OCI-LY1 (cell line): ENCODE data around the gene RPH3AL.

Source experiments
- H2AFZ ChIP-seq: fragments of 200-600 bp; sonication (generic), shearing (Covaris generic); 2 replicates; pipeline ENCODE4 v1.6.0; 2014; ENCODE audit warnings: antibody characterized with exemption, mild to moderate bottlenecking, low read length
- H3F3A ChIP-seq: fragments of 200-600 bp; sonication (generic), shearing (Covaris generic); 2 replicates; pipeline ENCODE4 v1.6.0; 2014; ENCODE audit warnings: mild to moderate bottlenecking, antibody characterized with exemption, low read length, moderate library complexity; ENCODE audit not compliant: insufficient read depth
- H3K27ac ChIP-seq: fragments of 200-600 bp; sonication (generic); 2 replicates; pipeline ENCODE4 v1.5.1; 2014; ENCODE audit warnings: low read length, mixed run types, mild to moderate bottlenecking, low read depth; ENCODE audit not compliant: poor library complexity, severe bottlenecking
- H3K27me3 ChIP-seq: fragments of 200-600 bp; sonication (generic); 2 replicates; pipeline ENCODE4 v1.6.0; 2014; ENCODE audit warnings: antibody characterized with exemption, mild to moderate bottlenecking, low read length, moderate library complexity; ENCODE audit not compliant: insufficient read depth
- H3K36me3 ChIP-seq: fragments of 200-600 bp; sonication (generic); 2 replicates; pipeline ENCODE4 v1.6.1; 2014; ENCODE audit warnings: mild to moderate bottlenecking, antibody characterized with exemption, low read length, moderate library complexity, mixed read lengths; ENCODE audit not compliant: insufficient read depth
- H3K4me1 ChIP-seq: fragments of 200-600 bp; sonication (generic); 2 replicates; pipeline ENCODE4 v1.5.1; 2014; ENCODE audit warnings: mild to moderate bottlenecking, low read length, moderate library complexity; ENCODE audit not compliant: insufficient read depth, severe bottlenecking
- H3K4me2 ChIP-seq: fragments of 200-600 bp; sonication (generic), shearing (Covaris generic); 2 replicates; pipeline ENCODE4 v1.6.1; 2014; ENCODE audit warnings: low read length
- H3K4me3 ChIP-seq: fragments of 200-600 bp; sonication (generic); 2 replicates; pipeline ENCODE4 v1.5.1; 2014; ENCODE audit warnings: low read length, low read depth, mild to moderate bottlenecking, mixed read lengths; ENCODE audit not compliant: poor library complexity, severe bottlenecking
- H3K79me2 ChIP-seq: fragments of 200-600 bp; shearing (Covaris generic); 2 replicates; pipeline ENCODE4 v1.6.1; 2016; ENCODE audit warnings: mixed run types, low read length, mixed read lengths; ENCODE audit not compliant: insufficient read depth
- H3K9ac ChIP-seq: fragments of 200-600 bp; sonication (generic), shearing (Covaris generic); 2 replicates; pipeline ENCODE4 v1.6.1; 2014; ENCODE audit warnings: mild to moderate bottlenecking, low read length, mixed read lengths
- H3K9me2 ChIP-seq: fragments of 200-600 bp; sonication (generic), shearing (Covaris generic); 2 replicates; pipeline ENCODE4 v1.6.1; 2014; ENCODE audit warnings: low read depth, mild to moderate bottlenecking, low read length, mixed read lengths
- H3K9me3 ChIP-seq: fragments of 200-600 bp; shearing (Covaris generic); 2 replicates; pipeline ENCODE4 v1.6.1; 2014; ENCODE audit warnings: low read length, mixed read lengths
- H4K20me1 ChIP-seq: fragments of 200-600 bp; sonication (generic), shearing (Covaris generic); 2 replicates; pipeline ENCODE4 v1.6.0; 2016; ENCODE audit warnings: mild to moderate bottlenecking, low read length; ENCODE audit not compliant: insufficient read depth
- CTCF ChIP-seq: fragments of 200-600 bp; sonication (generic), shearing (Covaris generic); IDR thresholded peaks from 2 replicates; pipeline ENCODE4 v1.5.1; 2017; ENCODE audit warnings: mild to moderate bottlenecking, antibody characterized with exemption, low read length, moderate library complexity, mixed read lengths
- EZH2 ChIP-seq: fragments of 200-600 bp; sonication (generic), shearing (Covaris generic); IDR thresholded peaks from 2 replicates; pipeline ENCODE4 v1.8.0; 2017; ENCODE audit warnings: borderline replicate concordance, mixed run types, mild to moderate bottlenecking, antibody characterized with exemption, low read length, moderate library complexity, mixed read lengths

RPH3AL gene

DNA sequence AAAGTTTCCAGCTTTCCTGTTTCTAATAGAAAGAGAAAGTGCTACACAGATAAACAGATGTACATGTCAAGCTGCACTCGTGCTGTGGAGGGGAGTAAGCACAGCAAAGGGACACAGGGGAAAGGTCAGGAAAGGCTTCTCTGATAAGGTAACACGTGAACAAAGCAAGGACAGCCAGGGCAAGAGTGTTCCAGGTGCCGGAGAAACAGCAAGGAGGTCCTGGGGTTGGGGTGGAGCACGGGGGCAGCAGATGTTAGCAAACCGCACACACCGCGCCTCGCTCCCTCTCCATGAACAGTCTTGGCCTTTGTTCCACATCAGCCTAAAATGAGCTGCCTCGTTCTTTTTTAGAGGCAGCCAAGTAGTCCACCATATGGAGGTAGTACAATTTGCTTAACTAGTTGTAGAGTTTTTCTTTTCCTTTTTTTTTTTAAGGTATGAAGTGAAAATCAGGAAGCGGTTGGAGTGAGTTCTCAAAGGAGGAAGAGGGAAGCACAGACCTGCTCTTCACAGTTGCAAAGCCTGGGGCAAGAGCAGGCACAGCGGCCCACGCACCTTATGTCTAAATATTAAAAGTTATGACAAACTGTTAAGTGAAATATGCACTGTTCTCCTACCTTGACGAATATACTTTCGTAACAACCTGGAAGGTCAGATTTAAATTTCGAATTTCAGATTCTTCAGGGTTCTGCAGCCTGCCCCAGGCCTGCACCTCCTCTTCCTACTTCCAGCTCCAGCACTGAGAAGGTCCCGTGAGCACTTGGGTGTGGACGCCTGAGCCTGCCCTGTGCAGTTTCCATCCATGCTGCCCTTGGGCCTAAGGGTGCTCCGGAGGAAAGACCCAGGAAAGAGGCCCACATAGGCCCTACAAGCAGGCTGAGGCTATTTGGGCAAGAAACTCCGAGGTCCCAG, 41.5 kb upstream of the RPH3AL start:
- H3K79me2 ChIP-seq = no peaks in the 10 kb centered on the region
- no peaks in the 10 kb centered on the region for H3K9me2 ChIP-seq
- H3K9ac ChIP-seq = no peak overlapping the region
- no peaks in the 10 kb centered on the region for H3F3A ChIP-seq
- H3K27me3 ChIP-seq = peaks cover 7% of the 10 kb centered on the region; the same call in 1 of the 2 replicates
- H3K4me3 ChIP-seq = no peak overlapping the region
- H2AFZ ChIP-seq = no peak overlapping the region
- H3K4me1 ChIP-seq = no peaks in the 10 kb centered on the region
- H3K9me3 ChIP-seq = no peaks in the 10 kb centered on the region
- no peak for TF ChIP-seq CTCF
- no peak for TF ChIP-seq EZH2
- no peak overlapping the region for H3K4me2 ChIP-seq
- no peaks in the 10 kb centered on the region for H4K20me1 ChIP-seq
- H3K36me3 ChIP-seq = no peaks in the 10 kb centered on the region
- no peak overlapping the region for H3K27ac ChIP-seq

- Histone ChIP-seq H3K27ac (no peak overlapping the region), H3K36me3 (no peaks in the 10 kb centered on the region), H3K4me2 (no peak overlapping the region), H4K20me1 (no peaks in the 10 kb centered on the region), H3F3A (no peaks in the 10 kb centered on the region), H3K4me3 (no peak overlapping the region), H3K9me2 (no peaks in the 10 kb centered on the region), H3K4me1 (no peaks in the 10 kb centered on the region), H3K27me3 (peaks cover 7% of the 10 kb centered on the region; the same call in 1 of the 2 replicates), H3K79me2 (no peaks in the 10 kb centered on the region), H2AFZ (no peak overlapping the region), H3K9me3 (no peaks in the 10 kb centered on the region), H3K9ac (no peak overlapping the region)
- TF ChIP-seq EZH2 = no peak
- TF ChIP-seq CTCF = no peak
Observed at GRCh38 chr17:391850-392249, 39.2 kb upstream of the RPH3AL start.

DNA sequence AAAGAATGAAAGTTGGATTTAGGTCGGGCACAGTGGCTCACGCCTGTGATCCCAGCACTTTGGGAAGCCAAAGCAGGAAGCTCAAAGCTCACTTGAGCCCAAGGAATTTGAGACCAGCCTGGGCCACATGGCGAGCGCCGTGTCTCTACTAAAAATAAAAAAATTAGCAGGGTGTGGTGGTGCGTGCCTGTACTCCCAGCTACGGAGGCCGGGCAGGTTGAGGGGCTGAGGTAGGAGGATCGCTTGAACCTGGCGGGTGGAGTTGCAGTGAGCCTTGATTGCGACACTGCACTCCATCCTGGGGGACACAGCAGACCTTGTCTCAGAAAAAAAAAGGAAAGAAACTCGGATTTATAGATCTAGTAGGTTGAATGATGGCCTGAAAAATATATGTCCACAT, 37.4 kb upstream of the RPH3AL start:
- peaks cover 7% of the 10 kb centered on the region; the same call in 1 of the 2 replicates for H3K27me3 ChIP-seq
- H3K4me2 ChIP-seq = no peak overlapping the region
- no peaks in the 10 kb centered on the region for H3K9me3 ChIP-seq
- no peak overlapping the region for H2AFZ ChIP-seq
- no peaks in the 10 kb centered on the region for H3K9me2 ChIP-seq
- H3K79me2 ChIP-seq = no peaks in the 10 kb centered on the region
- TF ChIP-seq CTCF = no peak
- no peak for TF ChIP-seq EZH2
- peaks cover 6% of the 10 kb centered on the region for H3K4me1 ChIP-seq
- no peak overlapping the region for H3K9ac ChIP-seq
- H3K36me3 ChIP-seq = no peaks in the 10 kb centered on the region
- no peaks in the 10 kb centered on the region for H3F3A ChIP-seq
- no peak overlapping the region for H3K27ac ChIP-seq
- no peak overlapping the region for H3K4me3 ChIP-seq
- no peaks in the 10 kb centered on the region for H4K20me1 ChIP-seq
